WTC11 (cell line): Measurements from ENCODE around the gene EIF5. TPM values are rescaled to one million over a fixed set of nuclear protein-coding genes. Genes with fewer than 3 reads are reported as not detected.

Source experiments
- ATAC-seq: fragments of 200-7000 bp; cut with Tn5 transposase; 2 replicates; pipeline ENCODE4 v1.10.0; 2021; ENCODE audit warnings: mild to moderate bottlenecking, moderate library complexity
- CTCF ChIA-PET: fragments of 300-600 bp; sonication (Branson Sonifier 250); formaldehyde crosslinking; loops from one replicate; lab custom pipeline; 2021; ENCODE audit warnings: antibody characterized with exemption; lab: Charles Lee
- POLR2A ChIA-PET: fragments of 350-600 bp; sonication (Branson Sonifier 250); formaldehyde crosslinking; loops from one replicate; lab custom pipeline; 2021; ENCODE audit warnings: antibody characterized with exemption; lab: Charles Lee
- DNase-seq: peaks from one replicate; pipeline ENCODE4 v3.0.0; 2021; ENCODE audit warnings: low spot score
- H3K27ac Mint-ChIP-seq: 2 replicates; pipeline ENCODE4 v1.8.0; 2021; ENCODE audit warnings: mixed read lengths
- H3K27me3 Mint-ChIP-seq: 2 replicates; pipeline ENCODE4 v1.8.0; 2021; ENCODE audit warnings: low read depth, mild to moderate bottlenecking, moderate library complexity, mixed read lengths
- H3K36me3 Mint-ChIP-seq: 2 replicates; pipeline ENCODE4 v1.8.0; 2021; ENCODE audit warnings: mixed read lengths
- H3K4me1 Mint-ChIP-seq: 2 replicates; pipeline ENCODE4 v1.8.0; 2022; ENCODE audit warnings: mixed read lengths
- H3K4me3 Mint-ChIP-seq: 2 replicates; pipeline ENCODE4 v1.8.0; 2021; ENCODE audit warnings: mild to moderate bottlenecking, moderate library complexity, mixed read lengths
- H3K9me3 Mint-ChIP-seq: 2 replicates; pipeline ENCODE4 v1.8.0; 2021; ENCODE audit warnings: mixed read lengths
- ATF2 ChIP-seq: sonication (generic); formaldehyde crosslinking; IDR thresholded peaks from 2 replicates; pipeline ENCODE4 v1.8.1; 2022; ENCODE audit warnings: low read depth, missing genetic modification reagents, borderline replicate concordance
- ATF3 ChIP-seq: sonication (generic); formaldehyde crosslinking; conservative IDR thresholded peaks from 2 replicates; pipeline ENCODE4 v1.8.1; 2022; ENCODE audit warnings: mild to moderate bottlenecking, missing genetic modification reagents
- CBFB ChIP-seq: sonication (generic); formaldehyde crosslinking; IDR thresholded peaks from 2 replicates; pipeline ENCODE4 v1.8.1; 2022; ENCODE audit warnings: mild to moderate bottlenecking, low read depth, missing genetic modification reagents
- CDX4 ChIP-seq: fragments of 250-450 bp; sonication (Bioruptor Pico); IDR thresholded peaks from 2 replicates; pipeline ENCODE4 v1.9.0; 2021; ENCODE audit warnings: moderate library complexity, mild to moderate bottlenecking, inconsistent platforms, borderline replicate concordance
- E2F1 ChIP-seq: sonication (generic); formaldehyde crosslinking; IDR thresholded peaks from 2 replicates; pipeline ENCODE4 v1.8.0; 2022; ENCODE audit warnings: mild to moderate bottlenecking, missing genetic modification reagents
- ESRRA ChIP-seq: sonication (generic); formaldehyde crosslinking; IDR thresholded peaks from 2 replicates; pipeline ENCODE4 v1.8.1; 2022; ENCODE audit warnings: mild to moderate bottlenecking, missing genetic modification reagents, borderline replicate concordance
- ETV6 ChIP-seq: sonication (generic); formaldehyde crosslinking; IDR thresholded peaks from 2 replicates; pipeline ENCODE4 v1.8.1; 2022; ENCODE audit warnings: mild to moderate bottlenecking, missing genetic modification reagents
- FOXK1 ChIP-seq: sonication (generic); formaldehyde crosslinking; IDR thresholded peaks from 2 replicates; pipeline ENCODE4 v1.8.0; 2022; ENCODE audit warnings: mild to moderate bottlenecking, moderate library complexity, missing genetic modification reagents
- FOXP1 ChIP-seq: sonication (generic); formaldehyde crosslinking; IDR thresholded peaks from 2 replicates; pipeline ENCODE4 v1.8.0; 2022; ENCODE audit warnings: missing genetic modification reagents, mild to moderate bottlenecking, moderate library complexity, borderline replicate concordance
- GTF2I ChIP-seq: fragments of 250-450 bp; sonication (Bioruptor Pico); conservative IDR thresholded peaks from 2 replicates; pipeline ENCODE4 v1.4.0; 2021; ENCODE audit warnings: mild to moderate bottlenecking
- IRF2 ChIP-seq: sonication (generic); formaldehyde crosslinking; IDR thresholded peaks from 2 replicates; pipeline ENCODE4 v1.8.0; 2022; ENCODE audit warnings: low read depth, missing genetic modification reagents, borderline replicate concordance
- MAX ChIP-seq: sonication (generic); formaldehyde crosslinking; IDR thresholded peaks from 2 replicates; pipeline ENCODE4 v1.8.0; 2022; ENCODE audit warnings: mild to moderate bottlenecking, missing genetic modification reagents
- MLX ChIP-seq: sonication (generic); formaldehyde crosslinking; IDR thresholded peaks from 2 replicates; pipeline ENCODE4 v1.8.1; 2023; ENCODE audit warnings: mild to moderate bottlenecking, missing genetic modification reagents, moderate library complexity
- NFE2L1 ChIP-seq: sonication (generic); formaldehyde crosslinking; IDR thresholded peaks from 2 replicates; pipeline ENCODE4 v1.8.1; 2023; ENCODE audit warnings: missing genetic modification reagents
- NFYB ChIP-seq: sonication (generic); formaldehyde crosslinking; conservative IDR thresholded peaks from 2 replicates; pipeline ENCODE4 v1.8.0; 2022; ENCODE audit warnings: low read depth, missing genetic modification reagents
- PRRX2 ChIP-seq: fragments of 250-450 bp; sonication (Bioruptor Pico); IDR thresholded peaks from 2 replicates; pipeline ENCODE4 v1.8.0; 2021; ENCODE audit warnings: mild to moderate bottlenecking
- SOX15 ChIP-seq: fragments of 250-450 bp; sonication (Bioruptor Pico); IDR thresholded peaks from 2 replicates; pipeline ENCODE4 v1.9.0; 2021; ENCODE audit warnings: mild to moderate bottlenecking
- TEAD1 ChIP-seq: sonication (generic); formaldehyde crosslinking; IDR thresholded peaks from 2 replicates; pipeline ENCODE4 v1.8.0; 2022; ENCODE audit warnings: mild to moderate bottlenecking, missing genetic modification reagents
- USF2 ChIP-seq: sonication (generic); formaldehyde crosslinking; IDR thresholded peaks from 2 replicates; pipeline ENCODE4 v1.8.1; 2023; ENCODE audit warnings: mild to moderate bottlenecking, missing genetic modification reagents, moderate library complexity
- ZMAT4 ChIP-seq: fragments of 250-450 bp; sonication (Bioruptor Pico); IDR thresholded peaks from 2 replicates; pipeline ENCODE4 v1.9.0; 2021; ENCODE audit warnings: mild to moderate bottlenecking
- ZNF281 ChIP-seq: sonication (generic); formaldehyde crosslinking; IDR thresholded peaks from 2 replicates; pipeline ENCODE4 v1.8.0; 2023; ENCODE audit warnings: mild to moderate bottlenecking, missing genetic modification reagents
- ZNF512 ChIP-seq: sonication (generic); formaldehyde crosslinking; IDR thresholded peaks from 2 replicates; pipeline ENCODE4 v1.8.1; 2022; ENCODE audit warnings: missing genetic modification reagents, borderline replicate concordance
- ZNF671 ChIP-seq: fragments of 250-450 bp; sonication (Bioruptor Pico); IDR thresholded peaks from 2 replicates; pipeline ENCODE4 v1.8.0; 2021; ENCODE audit warnings: mild to moderate bottlenecking
- total RNA-seq: library from RNA; stranded (reverse); gene quantifications from 3 replicates; pipeline ENCODE4 v1.2.3, GENCODE V29; 2021

Gene EIF5
- total RNA-seq, 1 experiment from 2014 or later = 282 TPM

- POLR2A ChIA-PET = interaction anchor here (0.7 kb wide), 1 partner anchor 344 kb away, joined by 4 read pairs; the partner anchor contains the start of gene ZFYVE21
- Mint-ChIP-seq H3K4me3 (no peak overlapping the region), H3K27me3 (no peaks in the 10 kb centered on the region)
- no peak for DNase-seq
- CTCF ChIA-PET = interaction anchor here (0.7 to 1.0 kb wide), 2 partner anchors 19 to 677 kb away, joined by 3 to 9 read pairs; no protein-coding TSS in a partner anchor
- no peak for TF ChIP-seq ZNF512
- TF ChIP-seq ZNF671 (CRISPR knock-in tag) = no peak
- TF ChIP-seq SOX15 = no peak
- no peak for TF ChIP-seq TEAD1 (CRISPR knock-in tag)
- no peak for TF ChIP-seq MAX
- TF ChIP-seq CBFB (CRISPR knock-in tag) = no peak
- TF ChIP-seq MLX (CRISPR knock-in tag) = no peak
- TF ChIP-seq ATF2 (CRISPR knock-in tag) = no peak
- no peak for TF ChIP-seq ZNF281 (CRISPR knock-in tag)
- no peak for TF ChIP-seq ETV6 (CRISPR knock-in tag)
- TF ChIP-seq FOXK1 (CRISPR knock-in tag) = no peak
- TF ChIP-seq USF2 (CRISPR knock-in tag) = no peak
- no peak for TF ChIP-seq ESRRA
- no peak for TF ChIP-seq NFYB
- TF ChIP-seq ZMAT4 (CRISPR knock-in tag) = no peak
- no peak for TF ChIP-seq IRF2 (CRISPR knock-in tag)
- TF ChIP-seq, all 79 proteins: peak for 0
- H3K9me3 Mint-ChIP-seq = peaks cover 6% of the 10 kb centered on the region; the same call in 1 of the 2 replicates
- H3K36me3 Mint-ChIP-seq = no peaks in the 10 kb centered on the region
- peak overlapping the region; percentile 63 for H3K27ac Mint-ChIP-seq
- peaks cover 11% of the 10 kb centered on the region for H3K4me1 Mint-ChIP-seq
- ATAC-seq = no peak
Measured at GRCh38 chr14:103372017-103372416, 38.0 kb downstream of the EIF5 start.

- peaks cover 6% of the 10 kb centered on the region; the same call in 1 of the 2 replicates for H3K9me3 Mint-ChIP-seq
- peak overlapping the region; percentile 14; the same call in 1 of the 2 replicates for H3K27ac Mint-ChIP-seq
- peaks cover 11% of the 10 kb centered on the region for H3K4me1 Mint-ChIP-seq
- no peaks in the 10 kb centered on the region for H3K27me3 Mint-ChIP-seq
- ChIA-PET POLR2A (interaction anchor here (0.7 kb wide), 1 partner anchor 343 kb away, joined by 4 read pairs; the partner anchor contains the start of gene ZFYVE21), CTCF (interaction anchor here (0.7 to 1.0 kb wide), 3 partner anchors 18 to 678 kb away, joined by 3 to 9 read pairs (median 3); no protein-coding TSS in a partner anchor)
- ATAC-seq (peak; percentile 68; the same call in 1 of the 2 replicates), DNase-seq (no peak)
- H3K4me3 Mint-ChIP-seq = no peak overlapping the region
- H3K36me3 Mint-ChIP-seq = no peaks in the 10 kb centered on the region
- TF ChIP-seq ATF3 (CRISPR knock-in tag) = no peak
- no peak for TF ChIP-seq NFE2L1 (CRISPR knock-in tag)
- no peak for TF ChIP-seq PRRX2 (CRISPR knock-in tag)
- TF ChIP-seq E2F1 = no peak
- TF ChIP-seq GTF2I = no peak
- TF ChIP-seq FOXP1 (CRISPR knock-in tag) = no peak
- no peak for TF ChIP-seq MAX
- TF ChIP-seq CDX4 = no peak
Measured at GRCh38 chr14:103372552-103373304, 38.7 kb downstream of the EIF5 start.
